K562 (cell line): ENCODE data around the gene MED16. TPM values are rescaled to one million over a fixed set of nuclear protein-coding genes. Genes with fewer than 3 reads are reported as not detected.
"Not testable (repeated sequence)": the region's sequence is repeated elsewhere in the genome, so short reads cannot be mapped to it uniquely, and the experiment has no call there.

ENCODE experiments used
- ATAC-seq: fragments of 200-7000 bp; cut with Tn5 transposase; 3 replicates; pipeline ENCODE4 v1.9.1; 2020; ENCODE audit warnings: moderate library complexity
- BruUV-seq: library from RNA; stranded (reverse); fragments of 400-500 nt; replicated peaks from 2 replicates; lab custom pipeline; 2021; lab: Mats Ljungman, UMichigan
- CTCF ChIA-PET: fragments of 300-600 bp; formaldehyde crosslinking; extraction: SDS; loops from one replicate; lab custom pipeline; 2021; ENCODE audit warnings: low intra/inter-chr PET ratio; lab: Yijun Ruan, JAX
- POLR2A ChIA-PET: fragments of 300-600, 350-650 bp; sonication (Branson Sonifier 250); formaldehyde crosslinking; extraction: SDS; loops from one replicate; lab custom pipeline; 2021; ENCODE audit warnings: antibody characterized with exemption, inconsistent platforms; lab: Yijun Ruan, JAX
- DNase-seq, 4 experiments: peaks; one replicate each; pipeline versions ENCODE4 v3.0.0 to v3.0.0-alpha.2; 2011 to 2018; ENCODE audit warnings: low spot score in 3 of 4, mixed read lengths in 3 of 4; ENCODE audit errors: extremely low read depth in 1 of 4
- FAIRE-seq: peaks from 2 replicates; lab custom pipeline; 2011; peaks lifted over from hg19 to GRCh38; lab: Jason Lieb, UNC
- H2AFZ ChIP-seq: 2 replicates; pipeline ENCODE4 v1.6.0; 2011; ENCODE audit warnings: low read depth, low read length, control low read depth, inconsistent platforms
- H3K27ac ChIP-seq: fragments of 200-600 bp; 3 replicates; pipeline ENCODE4 v1.8.0; 2011; ENCODE audit warnings: low read depth, mild to moderate bottlenecking, control low read depth, inconsistent platforms, low read length, moderate library complexity, mixed read lengths; ENCODE audit errors: extremely low read depth
- H3K27me3 ChIP-seq, 2 experiments: fragments of 300-600 bp in 1 of 2; 2 replicates in 1 of 2; 3 replicates in 1 of 2; pipeline versions ENCODE4 v1.6.0 to v1.8.0; 2011; ENCODE audit warnings: inconsistent platforms in 2 of 2, low read length in 2 of 2, mild to moderate bottlenecking in 1 of 2, mixed read lengths in 1 of 2, moderate library complexity in 1 of 2; ENCODE audit not compliant: control insufficient read depth in 2 of 2, insufficient read depth in 2 of 2
- H3K36me3 ChIP-seq: fragments of 300-600 bp; 3 replicates; pipeline ENCODE4 v1.8.0; 2011; ENCODE audit warnings: mild to moderate bottlenecking, low read length, inconsistent platforms; ENCODE audit not compliant: control insufficient read depth, insufficient read depth
- H3K4me1 ChIP-seq, 2 experiments: fragments of 200-600 bp in 1 of 2; replicated peaks in 1 of 2; 2 replicates in 1 of 2; 3 replicates in 1 of 2; pipeline versions ENCODE4 v1.5.1 to v1.8.0; 2011; ENCODE audit warnings: inconsistent platforms in 2 of 2, low read length in 2 of 2, mild to moderate bottlenecking in 1 of 2, mixed read lengths in 1 of 2, moderate library complexity in 1 of 2; ENCODE audit not compliant: control insufficient read depth in 2 of 2, insufficient read depth in 2 of 2
- H3K4me2 ChIP-seq: 2 replicates; pipeline ENCODE4 v1.6.1; 2011; ENCODE audit warnings: low read length, control low read depth, inconsistent platforms, mixed read lengths; ENCODE audit not compliant: insufficient read depth
- H3K4me3 ChIP-seq: fragments of 200-600 bp; sonication (generic), shearing (Covaris generic); 2 replicates; pipeline ENCODE4 v1.5.1; 2016; ENCODE audit warnings: control low read depth, inconsistent platforms
- H3K79me2 ChIP-seq: fragments of 200-600 bp; 3 replicates; pipeline ENCODE4 v1.8.0; 2011; ENCODE audit warnings: low read length, inconsistent platforms; ENCODE audit not compliant: control insufficient read depth, insufficient read depth
- H3K9ac ChIP-seq, 2 experiments: 2 replicates each; pipeline versions ENCODE4 v1.6.0 to v1.6.1; 2011; ENCODE audit warnings: low read depth in 2 of 2, low read length in 2 of 2, control low read depth in 1 of 2, inconsistent platforms in 1 of 2, mild to moderate bottlenecking in 1 of 2, mixed read lengths in 1 of 2; ENCODE audit not compliant: insufficient read depth in 1 of 2
- H3K9me1 ChIP-seq: one replicate; pipeline ENCODE4 v1.6.0; 2011; ENCODE audit warnings: inconsistent platforms, mild to moderate bottlenecking, low read length, moderate library complexity; ENCODE audit not compliant: control insufficient read depth, insufficient read depth
- H3K9me3 ChIP-seq: replicated peaks from 2 replicates; pipeline ENCODE4 v1.5.1; 2011; ENCODE audit warnings: low read depth, low read length, inconsistent platforms; ENCODE audit not compliant: control insufficient read depth, insufficient read depth
- H4K20me1 ChIP-seq: replicated peaks from 2 replicates; pipeline ENCODE4 v1.6.1; 2011; ENCODE audit warnings: low read length, inconsistent platforms, mixed read lengths; ENCODE audit not compliant: control insufficient read depth, insufficient read depth
- FIP1L1 ChIP-seq: fragments of 200-400 bp; formaldehyde crosslinking; IDR thresholded peaks from 2 replicates; pipeline ENCODE4 v1.6.1; 2018; ENCODE audit warnings: mild to moderate bottlenecking, low read depth, low read length; ENCODE audit not compliant: poor library complexity, severe bottlenecking
- POLR2G ChIP-seq: fragments of 200-400 bp; formaldehyde crosslinking; IDR thresholded peaks from 2 replicates; pipeline ENCODE4 v1.6.1; 2017; ENCODE audit warnings: low read depth, mild to moderate bottlenecking, antibody characterized with exemption, low read length, moderate library complexity
- RBFOX2 ChIP-seq: fragments of 200-400 bp; formaldehyde crosslinking; IDR thresholded peaks from 2 replicates; pipeline ENCODE4 v1.6.1; 2017; ENCODE audit warnings: low read depth, mild to moderate bottlenecking, low read length, moderate library complexity
- WGBS: fragments of 100-300 bp; shearing (Covaris generic); methylation state at CpG from one replicate; pipeline ENCODE4 v1.1.6; 2016; ENCODE audit warnings: low coverage, mixed read lengths; ENCODE audit not compliant: insufficient coverage; ENCODE audit errors: missing lambda C conversion rate; 5-methylcytosine and 5-hydroxymethylcytosine counted together
- in situ Hi-C: fragments of 300-500 bp; cut with MboI; formaldehyde crosslinking; loops from 4 replicates; pipeline ENCODE4 v1.15.0; 2018; ENCODE audit warnings: inconsistent platforms, mixed read lengths
- intact Hi-C: fragments of 100-400 bp; cut with micrococcal nuclease; formaldehyde crosslinking; loops from 2 replicates; pipeline ENCODE4 v1.14.2; 2022
- polyA plus RNA-seq, 8 experiments: library from polyadenylated mRNA; depleted of rRNA in 4 of 8; stranded (reverse) in 5 of 8; unstranded in 3 of 8; fragments of >200 nt; fragmentation: Nextera tagmentation in 2 of 8; fragmentation: Illumina TruSeq in 1 of 8; extraction: Ambion mirVana in 2 of 8; extraction: Trizol in 1 of 8; gene quantifications; 2 replicates each; pipeline versions ENCODE4 v1.2.1 to v1.2.3, GENCODE V29; 2011 to 2014; ENCODE audit warnings: inconsistent platforms in 1 of 8, missing spikeins in 1 of 8
- total RNA-seq, 7 experiments: library from RNA; depleted of rRNA in 6 of 7; stranded (reverse); fragments of >200 nt in 6 of 7; fragmentation: Illumina TruSeq in 2 of 7; extraction: Trizol in 2 of 7; gene quantifications; 2 replicates each; pipeline versions ENCODE4 v1.2.1 to v1.2.3, GENCODE V29; 2011 to 2021; ENCODE audit warnings: low replicate concordance in 1 of 7

The MED16 gene
- total and polyA plus RNA-seq, 9 of the 15 experiments (the other 6 are each of a cell fraction or from before 2014, with no cell fraction given) = 0.89 to 59.9 (median 8.6) TPM

DNA sequence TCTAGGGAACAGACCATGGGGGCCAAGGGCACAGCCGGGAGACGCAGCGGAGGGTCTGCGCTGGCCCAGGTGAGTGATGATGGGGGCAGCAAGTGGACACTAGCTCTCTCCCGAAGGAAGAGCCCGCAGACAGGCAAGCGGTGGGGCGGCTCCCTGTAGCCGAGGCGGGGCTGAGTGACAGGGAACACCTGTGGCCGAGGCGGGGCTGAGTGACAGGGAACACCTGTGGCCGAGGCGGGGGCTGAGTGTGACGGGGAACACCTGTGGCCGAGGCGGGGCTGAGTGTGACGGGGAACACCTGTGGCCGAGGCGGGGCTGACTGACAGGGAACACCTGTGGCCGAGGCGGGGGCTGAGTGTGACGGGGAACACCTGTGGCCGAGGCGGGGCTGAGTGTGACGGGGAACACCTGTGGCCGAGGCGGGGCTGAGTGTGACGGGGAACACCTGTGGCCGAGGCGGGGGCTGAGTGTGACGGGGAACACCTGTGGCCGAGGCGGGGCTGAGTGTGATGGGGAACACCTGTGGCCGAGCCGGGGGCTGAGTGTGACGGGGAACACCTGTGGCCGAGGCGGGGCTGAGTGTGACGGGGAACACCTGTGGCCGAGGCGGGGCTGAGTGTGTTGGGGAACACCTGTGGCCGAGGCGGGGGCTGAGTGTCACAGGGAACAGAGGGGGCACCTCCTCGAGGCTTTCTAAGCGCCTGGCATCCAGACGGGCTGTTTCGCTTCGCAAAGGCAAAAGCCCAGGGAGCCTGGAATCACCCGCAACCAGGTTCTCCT, 1.4 kb downstream of the MED16 start:
- H2AFZ ChIP-seq, ATAC-seq, H4K20me1 ChIP-seq, H3K9me1 ChIP-seq, BruUV-seq, DNase-seq, H3K27me3 ChIP-seq, FAIRE-seq, H3K9me3 ChIP-seq, CTCF ChIA-PET, in situ Hi-C loops: not testable (repeated sequence)
- 87% methylated on average over 24 of the region's 50 CpGs for WGBS
- H3K79me2 ChIP-seq = peaks cover 40% of the 10 kb centered on the region
- H3K36me3 ChIP-seq = peaks cover 38% of the 10 kb centered on the region; the same call in 2 of the 3 replicates
- H3K4me2 ChIP-seq = peak overlapping the region; percentile 83
- POLR2A ChIA-PET = interaction anchor here (0.6 to 2.9 kb wide), 4 partner anchors 10 to 86 kb away, joined by 3 to 15 read pairs (median 7); no protein-coding TSS in a partner anchor
- peak overlapping the region; percentile 73 to 95; a peak in 3 of 4 replicates for H3K9ac ChIP-seq
- intact Hi-C loops = loop anchor here (2.0 kb wide), 1 partner anchor 15 kb away; no protein-coding TSS in a partner anchor
- peak overlapping the region; percentile 100; the same call in 1 of the 3 replicates for H3K27ac ChIP-seq
- H3K4me1 ChIP-seq = peaks cover 9 to 62% of the 10 kb centered on the region in 2 experiments; a peak in 4 of 5 replicates
- TF ChIP-seq POLR2G (peak; percentile 56), RBFOX2 (peak; percentile 63), FIP1L1 (peak; percentile 23)
- H3K4me3 ChIP-seq = peak overlapping the region; percentile 79
